H1 (cell line): ENCODE data around the gene SEMA3F. TPM values are rescaled to one million over a fixed set of nuclear protein-coding genes. Genes with fewer than 3 reads are reported as not detected.

Experiments used
- CTCF ChIA-PET: fragments of 300-600 bp; sonication (Branson Sonifier 250); formaldehyde crosslinking; loops from one replicate; lab custom pipeline; 2021; ENCODE audit not compliant: partially characterized antibody; lab: Charles Lee
- POLR2A ChIA-PET: fragments of 300-600 bp; sonication (Branson Sonifier 250); formaldehyde crosslinking; loops from one replicate; lab custom pipeline; 2021; ENCODE audit warnings: inconsistent platforms; ENCODE audit not compliant: partially characterized antibody; lab: Charles Lee
- DNase-seq, 2 experiments: peaks; one replicate each; pipeline versions ENCODE4 v3.0.0 to v3.0.0-alpha.2; 2010 to 2022; ENCODE audit warnings: low spot score in 2 of 2, low read depth in 1 of 2, mixed read lengths in 1 of 2
- FAIRE-seq: peaks from 2 replicates; lab custom pipeline; 2011; peaks lifted over from hg19 to GRCh38; lab: Jason Lieb, UNC
- H2AFZ ChIP-seq: 2 replicates; pipeline ENCODE4 v1.8.1; 2012; ENCODE audit warnings: low read length, inconsistent platforms
- H2AK5ac ChIP-seq: 2 replicates; pipeline ENCODE4 v1.6.1; 2013; ENCODE audit warnings: low read depth, low read length
- H2BK120ac ChIP-seq: replicated peaks from 2 replicates; pipeline ENCODE3; 2013; ENCODE audit warnings: low read depth, low read length, inconsistent platforms
- H2BK12ac ChIP-seq: 2 replicates; pipeline ENCODE4 v1.6.1; 2013; ENCODE audit warnings: low read depth, low read length
- H2BK15ac ChIP-seq: 2 replicates; pipeline ENCODE4 v1.6.1; 2013; ENCODE audit warnings: low read length
- H2BK20ac ChIP-seq: 2 replicates; pipeline ENCODE4 v1.6.1; 2013; ENCODE audit warnings: low read length
- H2BK5ac ChIP-seq: 2 replicates; pipeline ENCODE4 v1.6.1; 2013; ENCODE audit warnings: low read depth, low read length
- H3K14ac ChIP-seq: 2 replicates; pipeline ENCODE4 v1.6.1; 2013; ENCODE audit warnings: inconsistent platforms; ENCODE audit not compliant: insufficient read length
- H3K18ac ChIP-seq: 2 replicates; pipeline ENCODE4 v1.6.1; 2013; ENCODE audit warnings: low read length; ENCODE audit errors: extremely low read depth
- H3K23ac ChIP-seq: 2 replicates; pipeline ENCODE4 v1.6.1; 2013; ENCODE audit warnings: inconsistent platforms; ENCODE audit not compliant: insufficient read length
- H3K23me2 ChIP-seq: 2 replicates; pipeline ENCODE4 v1.6.1; 2013; ENCODE audit warnings: low read depth, low read length
- H3K27ac ChIP-seq: 2 replicates; pipeline ENCODE4 v1.6.1; 2011; ENCODE audit warnings: low read depth, low read length, inconsistent platforms
- H3K27me3 ChIP-seq, 4 experiments: replicated peaks in 1 of 4; 1 replicate in 1 of 4; 2 replicates in 3 of 4; pipeline versions ENCODE4 v1.6.1 to v1.8.1; 2011 to 2013; ENCODE audit warnings: low read length in 3 of 4, mild to moderate bottlenecking in 3 of 4, inconsistent platforms in 2 of 4, mixed read lengths in 2 of 4, moderate library complexity in 1 of 4; ENCODE audit not compliant: control insufficient read depth in 3 of 4, insufficient read depth in 3 of 4; ENCODE audit errors: extremely low read depth in 1 of 4
- H3K36me3 ChIP-seq, 4 experiments: 2 replicates each; pipeline versions ENCODE4 v1.6.1 to v1.8.1; 2011 to 2013; ENCODE audit warnings: mild to moderate bottlenecking in 4 of 4, low read length in 3 of 4, moderate library complexity in 2 of 4, control low read depth in 1 of 4, inconsistent platforms in 1 of 4; ENCODE audit not compliant: insufficient read depth in 4 of 4, control insufficient read depth in 2 of 4
- H3K4ac ChIP-seq: replicated peaks from 2 replicates; pipeline ENCODE3; 2013; ENCODE audit warnings: low read length, low read depth, mixed read lengths, inconsistent platforms; ENCODE audit not compliant: insufficient read length
- H3K4me1 ChIP-seq, 4 experiments: replicated peaks in 1 of 4; 1 replicate in 1 of 4; 2 replicates in 3 of 4; pipeline versions ENCODE4 v1.6.1 to v1.8.1; 2011 to 2013; ENCODE audit warnings: low read length in 3 of 4, inconsistent platforms in 2 of 4, mixed read lengths in 1 of 4; ENCODE audit not compliant: insufficient read depth in 4 of 4, control insufficient read depth in 3 of 4
- H3K4me2 ChIP-seq, 2 experiments: 2 replicates each; pipeline versions ENCODE4 v1.6.1 to v1.8.1; 2011 to 2013; ENCODE audit warnings: low read depth in 2 of 2, low read length in 2 of 2, control low read depth in 1 of 2, inconsistent platforms in 1 of 2, mild to moderate bottlenecking in 1 of 2; ENCODE audit not compliant: insufficient read depth in 1 of 2
- H3K4me3 ChIP-seq, 4 experiments: fragments of 200-600, 300-600 bp in 1 of 4; sonication (generic), shearing (Covaris generic), sonication (Bioruptor Twin) in 1 of 4; 2 replicates each; pipeline versions ENCODE4 v1.5.1 to v1.8.1; 2011 to 2016; ENCODE audit warnings: low read length in 4 of 4, low read depth in 3 of 4, control low read depth in 2 of 4, inconsistent platforms in 2 of 4, mild to moderate bottlenecking in 2 of 4, mixed read lengths in 1 of 4, moderate library complexity in 1 of 4; ENCODE audit not compliant: insufficient read depth in 2 of 4; ENCODE audit errors: extremely low read depth in 1 of 4
- H3K56ac ChIP-seq: replicated peaks from 2 replicates; pipeline ENCODE3; 2013; ENCODE audit warnings: low read depth, mild to moderate bottlenecking, mixed read lengths, low read length, inconsistent platforms; ENCODE audit not compliant: insufficient read length
- H3K79me1 ChIP-seq: 2 replicates; pipeline ENCODE4 v1.6.1; 2013; ENCODE audit warnings: low read depth, low read length, control low read depth
- H3K79me2 ChIP-seq, 2 experiments: 2 replicates each; pipeline versions ENCODE4 v1.6.1 to v1.8.1; 2012 to 2013; ENCODE audit warnings: low read length in 2 of 2, mild to moderate bottlenecking in 2 of 2, inconsistent platforms in 1 of 2; ENCODE audit not compliant: insufficient read depth in 2 of 2, control insufficient read depth in 1 of 2
- H3K9ac ChIP-seq, 4 experiments: replicated peaks in 1 of 4; 1 replicate in 1 of 4; 2 replicates in 3 of 4; pipeline versions ENCODE4 v1.6.1 to v1.8.1; 2011 to 2013; ENCODE audit warnings: low read depth in 3 of 4, low read length in 3 of 4, control low read depth in 2 of 4, mild to moderate bottlenecking in 2 of 4, moderate library complexity in 2 of 4, inconsistent platforms in 1 of 4; ENCODE audit errors: extremely low read depth in 1 of 4
- H3K9me3 ChIP-seq, 2 experiments: 2 replicates each; pipeline versions ENCODE4 v1.6.1 to v1.8.1; 2012 to 2013; ENCODE audit warnings: mild to moderate bottlenecking in 2 of 2, moderate library complexity in 2 of 2, control low read depth in 1 of 2, inconsistent platforms in 1 of 2, low read depth in 1 of 2, low read length in 1 of 2, mixed read lengths in 1 of 2; ENCODE audit not compliant: insufficient read depth in 2 of 2
- H4K20me1 ChIP-seq, 2 experiments: replicated peaks in 1 of 2; 2 replicates each; pipeline versions ENCODE3 to v1.8.1; 2011 to 2013; ENCODE audit warnings: inconsistent platforms in 2 of 2, low read length in 2 of 2, mild to moderate bottlenecking in 1 of 2; ENCODE audit not compliant: insufficient read depth in 2 of 2, control insufficient read depth in 1 of 2
- H4K5ac ChIP-seq: 2 replicates; pipeline ENCODE4 v1.6.1; 2013; ENCODE audit warnings: low read length, low read depth, mixed read lengths, inconsistent platforms; ENCODE audit not compliant: insufficient read length
- H4K8ac ChIP-seq: 2 replicates; pipeline ENCODE4 v1.8.0; 2013; ENCODE audit warnings: mild to moderate bottlenecking, moderate library complexity, low read length, inconsistent platforms; ENCODE audit not compliant: insufficient read depth; ENCODE audit errors: extremely low read depth
- H4K91ac ChIP-seq: replicated peaks from 2 replicates; pipeline ENCODE3; 2013; ENCODE audit warnings: low read length, mixed read lengths, inconsistent platforms; ENCODE audit not compliant: insufficient read length
- KDM1A ChIP-seq: fragments of 200-600, 300-600 bp; sonication (generic); IDR thresholded peaks from 2 replicates; pipeline ENCODE4 v1.7.1; 2016; ENCODE audit warnings: mild to moderate bottlenecking, low read length, borderline replicate concordance
- WGBS, 2 experiments: shearing (Covaris generic) in 1 of 2; methylation state at CpG; one replicate each; pipeline versions ENCODE4 v1.1.6 to v1.1.7; 2013 to 2015; ENCODE audit warnings: low lambda C conversion rate in 2 of 2, mixed read lengths in 2 of 2, inconsistent platforms in 1 of 2, low coverage in 1 of 2, missing lambda C conversion rate in 1 of 2; ENCODE audit not compliant: insufficient replicate concordance in 2 of 2, insufficient coverage in 1 of 2, insufficient read length in 1 of 2; ENCODE audit errors: extremely low coverage in 1 of 2, missing lambda C conversion rate in 1 of 2; 5-methylcytosine and 5-hydroxymethylcytosine counted together
- polyA plus RNA-seq, 7 experiments: library from polyadenylated mRNA; depleted of rRNA in 3 of 7; stranded (reverse) in 5 of 7; unstranded in 2 of 7; fragments of >200 nt in 5 of 7; fragments of 200-250 nt in 2 of 7; gene quantifications; 1 replicate in 5 of 7; 2 replicates in 1 of 7; 4 replicates in 1 of 7; pipeline versions ENCODE4 v1.2.1 to v1.2.3, GENCODE V29; 2011 to 2013; ENCODE audit warnings: missing spikeins in 2 of 7, mixed read lengths in 2 of 7
- total RNA-seq: library from RNA; stranded (reverse); fragmentation: NEBNext Ultra II Directional; extraction: Animal tissue kit (Norgen Biotek cat#: 25700); gene quantifications from 2 replicates; pipeline ENCODE4 v1.2.1, GENCODE V29; 2021

Gene SEMA3F
- total and polyA plus RNA-seq, 2 of the 8 experiments (the other 6 are each of a cell fraction or from before 2014, with no cell fraction given), result 20.3 to 37.0 TPM

DNA sequence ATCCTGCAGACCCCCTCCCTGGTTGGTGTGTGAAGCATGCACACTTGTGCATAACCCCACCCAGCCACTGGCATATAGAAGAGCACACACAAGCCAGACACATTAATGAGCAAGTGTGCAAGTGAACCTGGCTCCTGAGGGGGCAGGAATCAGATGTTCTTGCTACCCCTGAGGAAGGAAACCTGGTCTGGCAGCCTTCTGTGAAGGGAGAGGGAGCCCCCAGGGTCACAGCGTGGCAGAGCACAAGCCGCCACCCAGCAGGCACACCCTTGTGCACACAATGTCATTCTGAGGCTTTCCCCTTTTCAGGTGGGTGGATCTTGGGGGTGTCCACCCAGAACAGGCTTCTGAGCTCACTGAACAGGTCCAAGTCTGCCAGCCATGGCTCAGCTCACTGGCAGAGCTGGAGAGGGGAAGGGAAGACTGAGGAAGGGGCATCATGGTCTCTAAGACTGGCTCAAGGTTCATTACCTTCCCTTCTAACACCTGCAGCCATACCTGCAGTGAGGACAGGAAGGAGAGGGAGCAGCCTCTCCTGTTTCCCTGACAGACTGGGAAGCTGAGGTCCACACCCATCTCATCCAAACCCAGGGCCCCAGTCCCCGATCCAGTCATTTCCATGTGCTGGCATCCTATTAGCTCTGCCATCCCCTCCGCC lies 31.6 kb upstream of the SEMA3F start:
- no peaks in the 10 kb centered on the region for H3K23me2 ChIP-seq
- no peaks in the 10 kb centered on the region for H3K27me3 ChIP-seq
- ChIA-PET POLR2A (interaction anchor here (0.7 to 11.1 kb wide), 11 partner anchors 13 to 98 kb away, joined by 3 to 133 read pairs (median 19); partner anchors contain the start of gene GNAT1), CTCF (interaction anchor here (0.6 to 20.9 kb wide), 19 partner anchors 8 to 123 kb away, joined by 3 to 591 read pairs (median 9); partner anchors contain the start of gene GNAT1)
- H3K23ac ChIP-seq, result no peak overlapping the region
- H3K9ac ChIP-seq, result no peak overlapping the region
- H3K9me3 ChIP-seq, result no peaks in the 10 kb centered on the region
- no peak for FAIRE-seq
- WGBS, 2 experiments, result 82% methylated on average over 4 of the region's 4 CpGs; no CpG with 5 or more reads in 1 of the 2 experiments
- H3K36me3 ChIP-seq, result peaks cover 1 to 11% (median 6%) of the 10 kb centered on the region in 4 experiments; a peak in 7 of 8 replicates
- H4K5ac ChIP-seq, result no peak overlapping the region
- no peak overlapping the region for H2BK12ac ChIP-seq
- H3K4ac ChIP-seq, result no peak overlapping the region
- no peak for TF ChIP-seq KDM1A
- no peak overlapping the region for H3K14ac ChIP-seq
- peak overlapping the region; percentile 71 for H2BK5ac ChIP-seq
- H4K20me1 ChIP-seq, result peaks cover 2 to 9% of the 10 kb centered on the region in 2 experiments
- peak overlapping the region; percentile 92; the same call in 1 of the 2 replicates for H2BK15ac ChIP-seq
- peak overlapping the region; percentile 43; the same call in 1 of the 2 replicates for H2BK20ac ChIP-seq
- H3K79me1 ChIP-seq, result no peaks in the 10 kb centered on the region
- H2AK5ac ChIP-seq, result peak overlapping the region; percentile 80; the same call in 1 of the 2 replicates
- DNase-seq, result no peak
- H4K8ac ChIP-seq, result no peak overlapping the region
- no peak overlapping the region for H3K4me2 ChIP-seq
- H2AFZ ChIP-seq, result no peak overlapping the region
- no peak overlapping the region for H3K27ac ChIP-seq
- H2BK120ac ChIP-seq, result peak overlapping the region; percentile 41
- no peaks in the 10 kb centered on the region for H3K79me2 ChIP-seq
- H3K4me1 ChIP-seq, result peaks cover 4 to 32% (median 23%) of the 10 kb centered on the region in 4 experiments
- H3K56ac ChIP-seq, result peak overlapping the region; percentile 60
- no peak overlapping the region for H3K4me3 ChIP-seq
- H4K91ac ChIP-seq, result peak overlapping the region; percentile 22
- no peak overlapping the region; the same call in none of the 2 replicates for H3K18ac ChIP-seq
